ENCODE results near the gene UBE2QL1. TPM values are rescaled to one million over a fixed set of nuclear protein-coding genes. Genes with fewer than 3 reads are reported as not detected.

The UBE2QL1 gene
- polyA plus RNA-seq, 1 of the 3 experiments (the other 2 are of a cell fraction) = 0.28 TPM

- H3K4me1 ChIP-seq (ENCODE audit: control insufficient read depth in 1 of 2, insufficient read depth in 2 of 2, low read depth in 1 of 2, low read length in 1 of 2) = peaks cover 0 to 55% of the 10 kb centered on the region in 2 experiments; a peak in 2 of 4 replicates
- no peak overlapping the region; a peak in 1 of 4 replicates for H3K27ac ChIP-seq (ENCODE audit: low read depth in 2 of 2, low read length in 1 of 2)
- no peaks in the 10 kb centered on the region for H4K20me1 ChIP-seq (ENCODE audit: insufficient read depth)
- H2AFZ ChIP-seq (ENCODE audit: low read depth) = no peak overlapping the region
- TF ChIP-seq SIN3A (IDR thresholded peaks at IDR 0.05; ENCODE audit: borderline replicate concordance, low read depth, low read length) = no peak
- no peak for TF ChIP-seq JUND (IDR thresholded peaks at IDR 0.05)
- TF ChIP-seq MAX (IDR thresholded peaks at IDR 0.05; ENCODE audit: low read depth) = no peak
- TF ChIP-seq EP300 (IDR thresholded peaks at IDR 0.05; ENCODE audit: borderline replicate concordance in 1 of 2, low read depth in 1 of 2, low read length in 1 of 2) = no peak
- TF ChIP-seq POLR2AphosphoS5 (IDR thresholded peaks at IDR 0.05; ENCODE audit: low read depth, low read length) = no peak
- no peak for TF ChIP-seq EZH2phosphoT487 (IDR thresholded peaks at IDR 0.05; ENCODE audit: borderline replicate concordance, low read depth)
- no peak for TF ChIP-seq RXRA (IDR thresholded peaks at IDR 0.05; ENCODE audit: borderline replicate concordance, low read depth)
- TF ChIP-seq GABPA (IDR thresholded peaks at IDR 0.05; ENCODE audit: low read depth) = no peak
- no peak for TF ChIP-seq RCOR1 (IDR thresholded peaks at IDR 0.05; ENCODE audit: low read length)
- no peak for TF ChIP-seq MEF2A (IDR thresholded peaks at IDR 0.05; ENCODE audit: borderline replicate concordance, low read depth)
- no peak for TF ChIP-seq CHD2 (IDR thresholded peaks at IDR 0.05; ENCODE audit: low read length, partially characterized antibody)
- TF ChIP-seq MXI1 (IDR thresholded peaks at IDR 0.05; ENCODE audit: low read depth, low read length) = no peak
- TF ChIP-seq, protein P1, sequence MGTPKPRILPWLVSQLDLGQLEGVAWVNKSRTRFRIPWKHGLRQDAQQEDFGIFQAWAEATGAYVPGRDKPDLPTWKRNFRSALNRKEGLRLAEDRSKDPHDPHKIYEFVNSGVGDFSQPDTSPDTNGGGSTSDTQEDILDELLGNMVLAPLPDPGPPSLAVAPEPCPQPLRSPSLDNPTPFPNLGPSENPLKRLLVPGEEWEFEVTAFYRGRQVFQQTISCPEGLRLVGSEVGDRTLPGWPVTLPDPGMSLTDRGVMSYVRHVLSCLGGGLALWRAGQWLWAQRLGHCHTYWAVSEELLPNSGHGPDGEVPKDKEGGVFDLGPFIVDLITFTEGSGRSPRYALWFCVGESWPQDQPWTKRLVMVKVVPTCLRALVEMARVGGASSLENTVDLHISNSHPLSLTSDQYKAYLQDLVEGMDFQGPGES (IDR thresholded peaks at IDR 0.05; ENCODE audit: low read depth, low read length) = no peak
- H3F3A ChIP-seq (replicated peaks; ENCODE audit: insufficient read depth) = no peaks in the 10 kb centered on the region
- H3K27me3 ChIP-seq (ENCODE audit: insufficient read depth) = no peaks in the 10 kb centered on the region
- H3K9me2 ChIP-seq = no peaks in the 10 kb centered on the region
- WGBS (ENCODE audit: low lambda C conversion rate) = 63% methylated on average over 7 of the region's 7 CpGs
- no peaks in the 10 kb centered on the region for H3K9me3 ChIP-seq
- no peak overlapping the region for H3K4me2 ChIP-seq
- H3K4me3 ChIP-seq (ENCODE audit: low read depth in 2 of 2, low read length in 1 of 2) = no peak overlapping the region
- no peak for DNase-seq
- no peak overlapping the region for H3K9ac ChIP-seq
- no peaks in the 10 kb centered on the region for H3K79me2 ChIP-seq (ENCODE audit: insufficient read depth)
- ChIA-PET CTCF (no interaction called here), POLR2A (interaction anchor here (0.7 kb wide), 1 partner anchor 10 kb away, joined by 3 read pairs; no protein-coding TSS in a partner anchor)
- peaks cover 0 to 8% of the 10 kb centered on the region in 2 experiments for H3K36me3 ChIP-seq (replicated peaks in 1 of 2; ENCODE audit: control insufficient read depth in 1 of 2, insufficient read depth in 2 of 2, low read length in 1 of 2)
These were observed 14.0 kb downstream of the UBE2QL1 start for GRCh38 chr5:6462671-6463070.

DNA sequence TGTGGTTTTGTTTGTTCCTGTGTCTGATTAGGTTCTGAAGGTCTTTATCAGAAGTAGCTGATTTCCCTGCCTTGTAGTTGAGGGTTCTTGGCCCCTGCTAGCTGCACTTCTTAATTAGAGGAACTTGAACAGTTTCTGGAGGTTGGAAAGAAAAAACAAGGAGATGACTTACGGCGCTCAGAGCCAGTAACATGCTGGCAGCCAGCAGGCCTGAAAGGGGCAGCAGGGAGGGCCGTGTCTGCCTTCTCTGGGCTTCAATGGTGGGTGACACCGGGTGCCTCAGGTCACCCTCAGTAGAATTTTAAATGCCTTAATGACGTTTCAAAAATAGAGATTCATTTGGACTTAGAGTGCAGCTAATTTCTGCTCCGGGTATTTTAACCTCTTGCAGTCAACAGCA is 15.8 kb downstream of the UBE2QL1 start:
- Histone ChIP-seq H3K27ac (ENCODE audit: low read depth in 2 of 2, low read length in 1 of 2) (peak overlapping the region in 1 of 2 experiments; percentile 2; a peak in 1 of 4 replicates), H3K79me2 (ENCODE audit: insufficient read depth) (no peaks in the 10 kb centered on the region), H3K4me1 (ENCODE audit: control insufficient read depth in 1 of 2, insufficient read depth in 2 of 2, low read depth in 1 of 2, low read length in 1 of 2) (peaks cover 0 to 59% of the 10 kb centered on the region in 2 experiments; a peak in 2 of 4 replicates), H2AFZ (ENCODE audit: low read depth) (no peak overlapping the region), H4K20me1 (ENCODE audit: insufficient read depth) (no peaks in the 10 kb centered on the region), H3K9ac (no peak overlapping the region), H3K9me2 (no peaks in the 10 kb centered on the region), H3K27me3 (ENCODE audit: insufficient read depth) (no peaks in the 10 kb centered on the region), H3K4me3 (ENCODE audit: low read depth in 2 of 2, low read length in 1 of 2) (no peak overlapping the region), H3K4me2 (no peak overlapping the region), H3K36me3 (replicated peaks in 1 of 2; ENCODE audit: control insufficient read depth in 1 of 2, insufficient read depth in 2 of 2, low read length in 1 of 2) (peaks cover 0 to 6% of the 10 kb centered on the region in 2 experiments), H3K9me3 (no peaks in the 10 kb centered on the region), H3F3A (replicated peaks; ENCODE audit: insufficient read depth) (no peaks in the 10 kb centered on the region)
- 0 out of 4 replicates have a peak, but pooled peaks of 1 of the 2 experiments have one; percentile 9 for TF ChIP-seq EP300 (IDR thresholded peaks at IDR 0.05; ENCODE audit: borderline replicate concordance in 1 of 2, low read depth in 1 of 2, low read length in 1 of 2)
- no peak for TF ChIP-seq GATA2 (CRISPR knock-in tag; IDR thresholded peaks at IDR 0.05)
- no peak for TF ChIP-seq GABPA (IDR thresholded peaks at IDR 0.05; ENCODE audit: low read depth)
- peak; percentile 56 for DNase-seq
- CTCF ChIA-PET = interaction anchor here (1.2 to 1.7 kb wide), 2 partner anchors 9 to 12 kb away, joined by 3 to 6 read pairs; no protein-coding TSS in a partner anchor
- POLR2A ChIA-PET = interaction anchor here (1.4 kb wide), 1 partner anchor 86 kb away, joined by 3 read pairs; the partner anchor contains the start of gene MED10
- 40% methylated on average over 6 of the region's 6 CpGs for WGBS (ENCODE audit: low lambda C conversion rate)

Data from SK-N-SH (cell line).